ENCODE measurements around the gene NFIA. TPM values are rescaled to one million over a fixed set of nuclear protein-coding genes. Genes with fewer than 3 reads are reported as not detected.

Gene NFIA
- total RNA-seq, 1 experiment from 2014 or later, result 12.3 TPM

DNA sequence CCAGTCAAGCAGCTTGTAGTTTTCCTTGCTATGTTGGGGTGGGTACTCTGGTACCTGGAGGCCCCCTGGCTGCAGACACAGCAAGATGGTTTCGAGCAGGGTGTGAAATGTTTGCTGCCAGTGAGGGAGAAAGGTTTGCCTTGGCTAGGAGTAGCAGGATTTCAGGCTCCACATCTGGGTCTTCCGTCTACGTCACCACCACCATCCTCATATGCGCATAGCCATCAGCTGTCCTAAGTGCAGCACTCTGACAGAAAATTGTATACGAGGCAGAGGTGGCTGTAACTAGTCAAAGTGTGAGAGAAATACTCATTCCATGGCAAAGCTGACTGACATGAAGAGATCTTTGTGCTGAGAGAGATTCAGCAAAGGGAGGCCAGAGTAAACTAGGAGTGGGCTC is 212.6 kb downstream of the NFIA start:
- DNase-seq (ENCODE audit: low spot score), result no peak

DNA sequence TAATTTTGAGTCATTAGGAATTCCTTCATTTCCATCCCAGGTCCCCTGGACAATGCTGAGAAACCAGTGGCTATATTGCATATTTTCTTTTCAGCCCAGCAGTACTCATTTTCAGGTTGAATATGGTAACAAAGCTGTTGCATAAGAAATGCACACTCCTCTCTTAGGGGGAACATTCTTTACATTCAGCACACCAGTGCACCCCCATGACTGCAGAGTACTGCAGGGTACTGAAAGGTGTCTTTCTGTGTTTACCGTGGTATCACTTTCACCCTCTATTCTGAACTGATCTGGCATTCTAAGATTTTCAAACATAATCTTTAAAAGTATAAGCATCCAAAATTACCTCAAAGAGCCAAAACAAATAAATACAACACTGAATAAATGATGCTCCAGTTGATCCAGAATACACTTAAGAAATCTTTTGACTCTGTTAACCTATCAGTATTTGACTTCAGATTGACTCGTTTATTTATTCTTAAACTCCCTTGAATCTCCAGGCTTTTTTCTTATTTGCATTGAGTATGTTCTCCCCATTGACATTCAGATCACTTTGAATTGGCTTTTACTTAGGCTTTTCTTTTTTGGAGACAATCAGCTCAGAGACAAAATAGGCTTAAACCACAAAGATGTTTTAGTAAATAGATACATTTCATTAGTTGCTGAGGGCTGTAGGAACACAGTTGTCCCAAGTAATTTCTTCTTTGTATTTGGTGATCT is 213.6 kb downstream of the NFIA start:
- no peak for DNase-seq (ENCODE audit: low spot score)

DNA sequence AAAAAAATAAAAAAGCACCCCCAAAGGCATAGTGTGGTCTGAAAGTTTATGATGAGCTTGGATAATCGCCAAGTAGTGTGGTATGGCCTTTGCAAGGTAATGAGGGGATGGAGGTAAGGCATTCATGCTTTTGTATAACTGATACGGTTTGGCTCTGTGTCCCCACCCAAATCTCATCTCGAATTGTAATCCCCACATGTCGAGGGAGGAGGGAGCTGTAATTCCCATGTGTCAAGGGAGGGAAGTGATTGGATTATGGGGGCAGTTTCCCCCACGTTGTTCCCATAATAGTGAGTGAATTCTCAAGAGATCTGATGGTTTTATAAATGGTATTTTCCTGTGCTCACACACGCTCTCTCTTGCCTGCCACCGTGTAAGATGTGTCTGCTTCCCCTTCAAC is 215.5 kb downstream of the NFIA start:
- no peak for DNase-seq (ENCODE audit: low spot score)

DNA sequence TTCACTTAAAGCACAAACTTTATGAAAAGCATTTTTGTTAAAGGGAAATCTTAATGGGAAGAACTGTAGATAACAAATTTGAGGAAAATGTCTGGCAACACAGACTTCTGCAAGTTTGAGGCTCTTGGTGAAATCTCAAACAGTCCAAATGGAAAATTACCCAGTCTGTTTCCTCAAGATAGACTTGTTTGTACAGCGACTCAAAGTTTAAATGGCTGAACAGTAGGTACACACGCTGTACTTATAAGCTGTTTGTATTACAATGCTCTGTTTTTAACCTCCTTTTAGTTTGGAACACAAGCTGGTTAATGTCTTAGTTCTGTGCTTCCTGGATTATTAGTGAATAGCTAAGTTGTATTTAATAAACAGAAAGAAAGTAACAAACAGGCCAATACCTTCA is 217.1 kb downstream of the NFIA start:
- peak; percentile 16 for DNase-seq (ENCODE audit: low spot score)

GRCh38 chr1:61300899-61301298 is 218.5 kb downstream of the NFIA start:
- no peak for DNase-seq (ENCODE audit: low spot score)

- DNase-seq (ENCODE audit: low spot score), result no peak
Observed at GRCh38 chr1:61301824-61302657, 219.7 kb downstream of the NFIA start.

DNA sequence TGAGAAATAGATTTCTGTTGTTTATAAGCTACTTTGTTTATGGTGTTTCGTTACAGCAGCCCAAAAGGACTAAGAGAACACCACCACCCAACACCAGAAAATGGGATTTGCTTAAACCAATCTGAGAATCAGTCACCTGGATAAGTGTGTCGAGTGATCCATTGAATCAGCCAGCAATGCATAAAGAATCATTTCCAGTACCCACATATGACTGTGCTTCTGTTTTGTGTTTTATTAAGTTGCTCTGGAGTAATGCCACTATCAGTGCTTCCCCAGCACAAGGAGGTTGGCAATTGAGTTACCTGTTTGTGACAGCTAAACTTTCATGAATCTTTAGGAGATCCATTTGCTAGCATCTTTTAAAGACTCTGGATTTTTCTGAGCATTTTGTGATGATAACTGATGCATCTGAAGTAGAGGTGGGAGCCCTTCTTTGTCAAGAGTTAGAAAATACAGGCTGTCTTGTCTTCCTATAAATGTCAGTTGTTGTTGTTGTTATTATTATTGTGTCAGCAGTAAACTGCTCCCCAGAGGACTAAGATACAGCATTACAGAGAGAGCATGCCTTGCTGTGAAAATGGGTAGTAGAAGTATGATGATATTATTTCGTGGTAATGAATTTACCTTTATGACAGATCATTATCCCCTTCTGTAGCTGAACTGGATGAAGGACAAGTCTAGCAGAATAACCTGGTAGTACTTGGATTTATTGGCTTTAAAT is 225.2 kb downstream of the NFIA start:
- no peak for DNase-seq (ENCODE audit: low spot score)

- DNase-seq (ENCODE audit: low spot score), result no peak
Observed at GRCh38 chr1:61310057-61310456, 227.7 kb downstream of the NFIA start.

GRCh38 chr1:61310538-61310937 is 228.2 kb downstream of the NFIA start:
- no peak for DNase-seq (ENCODE audit: low spot score)

DNA sequence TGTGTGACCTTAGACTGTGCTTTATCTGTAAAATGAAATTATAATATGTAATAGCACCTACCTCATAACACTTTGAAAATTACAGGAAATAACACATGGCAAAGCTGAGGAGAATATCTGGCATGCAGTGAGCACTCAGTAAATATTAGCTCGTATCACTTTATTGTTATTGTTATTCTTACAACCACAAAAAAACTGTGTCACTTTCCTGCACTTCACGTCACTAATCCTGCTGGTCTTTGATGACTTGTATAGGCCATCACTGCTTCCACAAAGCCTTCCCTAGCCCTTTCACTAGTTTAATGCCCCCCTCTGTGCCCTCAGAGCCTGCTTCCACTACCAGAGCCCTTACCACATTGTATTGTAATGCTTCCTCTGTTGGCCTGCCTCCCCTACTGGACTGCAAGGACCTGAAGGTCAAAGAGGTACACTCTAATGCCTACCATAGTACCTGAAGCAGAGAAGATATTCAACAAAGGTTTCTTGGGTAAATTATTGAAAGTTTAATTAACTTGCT is 231.6 kb downstream of the NFIA start:
- DNase-seq (ENCODE audit: low spot score), result no peak

DNA sequence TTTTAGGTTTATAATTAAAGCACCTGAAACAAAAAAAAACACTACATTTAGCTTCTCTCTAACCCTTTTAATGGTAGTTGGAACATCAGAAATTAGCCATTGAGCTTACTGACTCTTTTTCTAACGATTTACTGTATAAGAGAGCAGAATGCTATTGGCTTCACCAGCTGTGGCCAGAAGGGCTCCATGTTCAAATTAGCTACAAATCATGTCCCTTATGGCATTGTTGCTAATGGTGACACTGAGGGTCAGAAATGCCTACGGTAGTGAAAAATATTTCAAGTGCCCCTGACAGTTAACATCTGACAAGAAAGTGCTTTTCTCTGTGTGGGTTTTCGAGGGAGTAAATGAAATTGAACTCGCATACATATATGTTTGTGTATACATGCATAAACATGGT is 232.7 kb downstream of the NFIA start:
- DNase-seq (ENCODE audit: low spot score), result no peak

DNA sequence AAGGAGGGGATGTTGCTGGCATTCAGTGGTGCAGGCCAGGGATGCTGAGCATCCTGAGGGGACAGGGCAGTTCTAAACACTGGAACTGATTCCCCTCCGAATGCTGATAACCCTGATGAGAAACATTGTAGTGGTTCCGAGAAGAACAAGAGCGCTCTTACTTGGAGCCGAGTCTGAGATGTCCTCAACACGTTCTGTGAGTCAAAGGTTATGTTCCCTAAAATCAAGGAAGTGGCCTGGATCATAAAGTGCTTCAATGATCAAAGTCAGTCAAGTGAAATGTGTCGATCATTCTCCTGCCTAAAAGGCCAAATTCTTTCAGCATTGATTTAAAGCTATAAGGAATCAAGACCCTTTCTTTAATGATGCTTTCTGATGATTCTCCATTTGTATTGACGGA is 234.1 kb downstream of the NFIA start:
- DNase-seq (ENCODE audit: low spot score), result no peak

GRCh38 chr1:61318319-61319125 is 236.2 kb downstream of the NFIA start:
- DNase-seq (ENCODE audit: low spot score), result no peak

GRCh38 chr1:61320575-61320974 is 238.2 kb downstream of the NFIA start:
- DNase-seq (ENCODE audit: low spot score), result no peak

- DNase-seq (ENCODE audit: low spot score), result no peak
Observed at GRCh38 chr1:61322008-61322744, 239.8 kb downstream of the NFIA start.

DNA sequence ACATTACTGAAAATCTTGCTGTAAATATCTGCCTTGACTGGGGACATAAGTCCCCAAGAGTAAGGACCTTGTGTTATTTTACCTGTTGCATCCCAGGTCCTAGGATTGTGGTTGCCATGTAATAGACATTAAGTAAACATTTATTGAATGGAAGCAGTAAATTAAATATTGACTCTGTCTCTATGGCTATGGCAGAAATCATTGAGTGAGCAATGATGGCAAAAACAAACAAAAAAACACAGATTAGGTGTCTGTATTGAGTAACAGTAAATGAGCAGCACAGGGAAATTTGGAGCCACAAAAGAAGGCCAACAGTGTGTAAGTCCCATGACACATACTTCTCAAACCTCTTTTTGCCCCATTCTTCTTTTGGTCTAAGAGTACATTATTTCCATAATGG is 240.4 kb downstream of the NFIA start:
- peak; percentile 52 for DNase-seq (ENCODE audit: low spot score)

- peak; percentile 7 for DNase-seq (ENCODE audit: low spot score)
Observed at GRCh38 chr1:61323681-61324328, 241.4 kb downstream of the NFIA start.

- no peak for DNase-seq (ENCODE audit: low spot score)
Observed at GRCh38 chr1:61326713-61327112, 244.4 kb downstream of the NFIA start.

DNA sequence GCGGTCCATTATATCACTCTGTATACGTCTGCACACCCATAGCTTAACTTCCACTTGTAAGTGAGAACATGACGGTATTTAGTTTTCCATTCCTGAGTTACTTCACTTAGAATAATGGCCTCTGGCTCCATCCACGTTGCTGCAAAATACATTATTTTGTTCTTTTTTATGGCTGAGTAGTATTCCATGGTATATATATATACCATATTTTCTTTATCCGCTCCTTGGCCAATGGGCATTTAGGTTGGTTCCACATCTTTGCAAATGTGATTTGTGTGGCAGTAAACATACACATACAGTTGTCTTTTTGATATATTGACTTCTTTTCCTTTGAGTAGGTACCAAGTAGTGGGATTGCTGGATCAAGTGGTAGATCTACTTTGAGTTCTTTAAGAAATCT is 245.1 kb downstream of the NFIA start:
- DNase-seq (ENCODE audit: low spot score), result no peak

DNA sequence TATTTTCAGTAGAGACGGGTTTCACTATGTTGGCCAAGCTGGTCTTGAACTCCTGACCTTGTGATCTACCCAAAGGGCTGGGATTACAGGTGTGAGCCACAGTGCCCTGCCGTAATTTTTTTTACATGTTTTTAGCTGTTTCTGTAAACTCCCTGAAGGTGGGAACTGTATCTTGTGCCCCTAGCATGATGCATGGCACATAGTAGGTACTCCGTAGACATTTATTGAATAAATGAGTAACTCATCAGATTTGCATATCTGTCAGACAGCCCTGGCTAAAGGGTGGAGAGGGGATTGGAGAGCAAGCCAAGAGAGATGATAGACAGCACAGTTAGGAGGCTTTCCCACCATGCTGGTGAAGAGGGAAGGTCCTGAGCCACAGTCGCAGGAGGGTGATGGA is 247.2 kb downstream of the NFIA start:
- DNase-seq (ENCODE audit: low spot score), result no peak
